Measurements from ENCODE around the gene AIPL1. TPM values are rescaled to one million over a fixed set of nuclear protein-coding genes. Genes with fewer than 3 reads are reported as not detected.

Gene AIPL1
- total RNA-seq, 1 donor from 2014 or later = not detected

GRCh38 chr17:6450926-6451832 lies 16.3 kb upstream of the AIPL1 start:
- DNase-seq (ENCODE audit: low spot score) = no peak

GRCh38 chr17:6449307-6449706 lies 14.4 kb upstream of the AIPL1 start:
- no peak for DNase-seq (ENCODE audit: low spot score)

- DNase-seq (ENCODE audit: low spot score) = no peak
These were observed 13.6 kb upstream of the AIPL1 start for GRCh38 chr17:6448473-6448872.

- no peak for DNase-seq (ENCODE audit: low spot score)
These were observed 11.7 kb upstream of the AIPL1 start for GRCh38 chr17:6446516-6447100.

- no peak for DNase-seq (ENCODE audit: low spot score)
These were observed 9.8 kb upstream of the AIPL1 start for GRCh38 chr17:6444571-6445335.

GRCh38 chr17:6443692-6444570 lies 9.0 kb upstream of the AIPL1 start, which contains the start of gene PIMREG:
Gene PIMREG (plus strand): TSS chr17:6444455. CDS start chr17:6445111, 656 bp downstream.
- DNase-seq (ENCODE audit: low spot score) = peak; percentile 99

- no peak for DNase-seq (ENCODE audit: low spot score)
These were observed 7.9 kb upstream of the AIPL1 start for GRCh38 chr17:6442775-6443174.

- DNase-seq (ENCODE audit: low spot score) = no peak
These were observed 5.0 kb upstream of the AIPL1 start for GRCh38 chr17:6439951-6440350.

- DNase-seq (ENCODE audit: low spot score) = no peak
These were observed 3.0 kb upstream of the AIPL1 start for GRCh38 chr17:6437956-6438355.

GRCh38 chr17:6437466-6437865 lies 2.5 kb upstream of the AIPL1 start:
- no peak for DNase-seq (ENCODE audit: low spot score)

GRCh38 chr17:6435968-6436367 lies 1.0 kb upstream of the AIPL1 start:
- DNase-seq (ENCODE audit: low spot score) = no peak

- DNase-seq (ENCODE audit: low spot score) = no peak
These were observed 4.2 kb downstream of the AIPL1 start for GRCh38 chr17:6430769-6431168.

- DNase-seq (ENCODE audit: low spot score) = no peak
These were observed 5.7 kb downstream of the AIPL1 start for GRCh38 chr17:6429266-6429665.

- no peak for DNase-seq (ENCODE audit: low spot score)
These were observed 6.5 kb downstream of the AIPL1 start for GRCh38 chr17:6428207-6428965.

GRCh38 chr17:6427279-6427781 lies 7.6 kb downstream of the AIPL1 start:
- no peak for DNase-seq (ENCODE audit: low spot score)

GRCh38 chr17:6426356-6427101 lies 8.4 kb downstream of the AIPL1 start:
- DNase-seq (ENCODE audit: low spot score) = no peak

- DNase-seq (ENCODE audit: low spot score) = no peak
These were observed 9.5 kb downstream of the AIPL1 start for GRCh38 chr17:6425407-6425806.

- DNase-seq (ENCODE audit: low spot score) = no peak
These were observed 11.0 kb downstream of the AIPL1 start for GRCh38 chr17:6423931-6424330.

- no peak for DNase-seq (ENCODE audit: low spot score)
These were observed 12.2 kb downstream of the AIPL1 start for GRCh38 chr17:6422654-6423241.
